ENCODE data around the gene ICAM2.
"Not testable (repeated sequence)": the region's sequence is repeated elsewhere in the genome, so short reads cannot be mapped to it uniquely, and the experiment has no call there.

The ICAM2 gene

GRCh38 chr17:63996430-63997182, 23.8 kb downstream of the ICAM2 start:
- no peak for ATAC-seq

GRCh38 chr17:63995626-63996025, 24.8 kb downstream of the ICAM2 start:
- ATAC-seq, result no peak

- ATAC-seq, result no peak
These were observed 27.0 kb downstream of the ICAM2 start for GRCh38 chr17:63993368-63993985.

- no peak for ATAC-seq
These were observed 28.8 kb downstream of the ICAM2 start for GRCh38 chr17:63991611-63992010.

GRCh38 chr17:63989622-63990345, 30.6 kb downstream of the ICAM2 start:
- ATAC-seq, result no peak

GRCh38 chr17:63988741-63989621, 31.5 kb downstream of the ICAM2 start:
- ATAC-seq, result no peak

GRCh38 chr17:63988127-63988478, 32.3 kb downstream of the ICAM2 start:
- ATAC-seq, result no peak

GRCh38 chr17:63987221-63988126, 33.0 kb downstream of the ICAM2 start:
- ATAC-seq, result no peak

- ATAC-seq, result no peak
These were observed 33.6 kb downstream of the ICAM2 start for GRCh38 chr17:63986821-63987220.

GRCh38 chr17:63985387-63986140, 34.9 kb downstream of the ICAM2 start:
- ATAC-seq, result peak in 1 of 2 donors; percentile 17

GRCh38 chr17:63984651-63985386, 35.6 kb downstream of the ICAM2 start:
- ATAC-seq, result peak; percentile 98

- ATAC-seq, result no peak
These were observed 36.2 kb downstream of the ICAM2 start for GRCh38 chr17:63984236-63984635.

GRCh38 chr17:63983320-63983719, 37.1 kb downstream of the ICAM2 start:
- ATAC-seq, result no peak

GRCh38 chr17:63982641-63983040, 37.8 kb downstream of the ICAM2 start:
- not testable (repeated sequence) for ATAC-seq

GRCh38 chr17:63978272-63979200, 41.9 kb downstream of the ICAM2 start:
- no peak for ATAC-seq

- ATAC-seq, result no peak
These were observed 43.7 kb downstream of the ICAM2 start for GRCh38 chr17:63976702-63977101.

- no peak for ATAC-seq
These were observed 44.8 kb downstream of the ICAM2 start for GRCh38 chr17:63975541-63976092.

GRCh38 chr17:63974594-63975192, 45.7 kb downstream of the ICAM2 start:
- ATAC-seq, result peak; percentile 21 to 30

Measured in activated CD4-positive, CD25-positive, alpha-beta regulatory T cell treated with anti-CD3 and anti-CD28 coated beads, Interleukin-2, amount 50 U/mL, for 24 hours (primary cell).